GM12874 (cell line): Measurements from ENCODE around the gene B4GALT4.

Experiments
- TF ChIP-seq, protein P1 (sequence below): IDR thresholded peaks from 2 replicates; pipeline ENCODE4 v1.5.1; 2011; ENCODE audit warnings: low read depth, mild to moderate bottlenecking, control low read depth, low read length, moderate library complexity; ENCODE audit not compliant: insufficient read depth

The B4GALT4 gene

DNA sequence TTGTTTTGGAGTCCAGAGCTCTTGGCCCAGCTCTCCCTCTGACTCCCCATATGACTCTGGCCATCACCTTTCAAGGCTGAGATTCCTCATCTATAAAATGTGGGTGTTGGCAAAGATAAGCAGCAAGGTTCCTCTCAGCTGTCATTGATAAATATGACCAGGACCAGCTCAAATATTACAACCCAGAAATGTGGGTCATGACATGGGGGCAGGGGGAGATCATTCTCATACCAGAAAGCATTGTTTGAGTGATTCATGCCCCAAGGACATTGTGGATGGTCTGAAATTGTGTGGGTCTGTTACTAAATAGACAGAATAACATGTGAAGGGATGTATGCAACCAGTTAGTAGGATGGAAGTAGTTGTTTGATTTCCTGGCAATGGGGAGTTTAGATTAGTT, 53.4 kb downstream of the B4GALT4 start:
- TF ChIP-seq, protein P1, sequence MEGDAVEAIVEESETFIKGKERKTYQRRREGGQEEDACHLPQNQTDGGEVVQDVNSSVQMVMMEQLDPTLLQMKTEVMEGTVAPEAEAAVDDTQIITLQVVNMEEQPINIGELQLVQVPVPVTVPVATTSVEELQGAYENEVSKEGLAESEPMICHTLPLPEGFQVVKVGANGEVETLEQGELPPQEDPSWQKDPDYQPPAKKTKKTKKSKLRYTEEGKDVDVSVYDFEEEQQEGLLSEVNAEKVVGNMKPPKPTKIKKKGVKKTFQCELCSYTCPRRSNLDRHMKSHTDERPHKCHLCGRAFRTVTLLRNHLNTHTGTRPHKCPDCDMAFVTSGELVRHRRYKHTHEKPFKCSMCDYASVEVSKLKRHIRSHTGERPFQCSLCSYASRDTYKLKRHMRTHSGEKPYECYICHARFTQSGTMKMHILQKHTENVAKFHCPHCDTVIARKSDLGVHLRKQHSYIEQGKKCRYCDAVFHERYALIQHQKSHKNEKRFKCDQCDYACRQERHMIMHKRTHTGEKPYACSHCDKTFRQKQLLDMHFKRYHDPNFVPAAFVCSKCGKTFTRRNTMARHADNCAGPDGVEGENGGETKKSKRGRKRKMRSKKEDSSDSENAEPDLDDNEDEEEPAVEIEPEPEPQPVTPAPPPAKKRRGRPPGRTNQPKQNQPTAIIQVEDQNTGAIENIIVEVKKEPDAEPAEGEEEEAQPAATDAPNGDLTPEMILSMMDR: no peak

DNA sequence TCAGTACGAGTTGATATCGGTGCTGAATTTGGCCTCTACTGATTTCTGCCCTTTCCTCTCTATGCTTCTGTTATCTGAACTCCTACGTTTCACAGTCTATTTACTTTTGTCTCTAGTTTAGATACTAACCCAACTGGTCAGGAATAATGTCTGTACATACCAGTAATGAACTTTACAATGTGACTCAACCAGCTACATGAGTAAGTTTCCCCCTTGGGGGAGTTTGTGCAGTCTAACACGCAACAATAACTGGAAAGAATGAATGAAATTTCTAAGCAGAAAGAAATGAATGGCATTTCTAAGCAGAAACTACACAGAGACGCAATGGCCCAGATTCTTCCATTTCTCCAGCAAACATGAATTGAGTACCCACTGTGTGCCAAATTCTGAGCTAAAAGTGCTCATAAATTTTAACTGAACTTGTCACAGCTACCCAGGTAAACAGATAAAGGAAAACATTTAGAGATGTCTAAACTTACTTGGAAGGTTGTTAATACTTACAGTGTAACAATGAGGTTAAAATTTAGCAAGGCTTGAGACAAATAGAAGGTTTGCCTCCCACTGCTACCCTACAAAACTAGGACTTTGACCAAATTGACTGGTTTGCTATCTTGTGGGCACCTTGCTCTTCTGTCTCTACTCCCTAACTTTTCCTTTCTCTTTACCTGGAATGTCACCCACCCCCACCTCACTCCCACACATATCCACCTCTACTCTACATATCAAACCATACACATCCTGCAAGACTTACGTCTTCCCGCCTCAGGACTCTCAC, 55.7 kb downstream of the B4GALT4 start:
- TF ChIP-seq, protein P1: no peak

DNA sequence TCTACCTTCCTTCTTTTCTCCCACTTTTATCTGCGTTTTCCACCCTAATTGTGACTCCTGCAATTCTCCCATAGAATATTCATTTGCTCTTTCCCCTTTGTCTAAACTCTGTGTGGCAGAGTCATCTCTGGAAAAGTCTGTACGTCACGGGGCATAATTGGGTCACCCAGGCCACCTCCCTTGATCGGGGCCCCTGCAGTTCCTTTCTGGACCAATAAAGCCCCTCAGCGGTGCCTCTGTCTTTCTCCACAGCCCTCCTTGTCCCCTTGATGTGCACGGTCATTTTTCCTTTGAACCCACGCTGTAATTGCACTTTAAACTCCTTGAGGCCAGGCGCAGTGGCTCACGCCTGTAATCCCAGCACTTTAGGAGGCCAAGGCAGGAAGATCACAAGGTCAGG, 56.6 kb downstream of the B4GALT4 start:
- TF ChIP-seq, protein P1: no peak

DNA sequence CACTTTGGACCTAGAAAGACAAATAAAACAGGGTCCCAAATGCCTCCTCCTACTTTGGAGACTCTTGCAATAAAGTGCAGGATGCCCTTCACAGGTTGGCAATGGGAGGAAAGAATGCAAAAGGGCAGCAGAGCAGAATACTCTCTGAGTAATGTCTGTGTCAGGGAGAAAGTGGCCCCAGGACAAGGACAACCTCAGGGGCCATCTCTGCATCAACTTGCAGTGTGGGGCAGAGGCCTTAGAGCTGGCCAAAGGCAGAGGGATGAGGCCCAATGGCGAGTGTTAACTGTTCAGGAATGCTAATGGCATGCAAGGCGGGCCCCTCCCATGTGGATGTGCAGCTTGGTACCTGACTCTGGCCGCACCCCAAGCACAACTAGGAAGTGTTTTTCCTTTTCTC, 58.9 kb downstream of the B4GALT4 start:
- TF ChIP-seq, protein P1: no peak

DNA sequence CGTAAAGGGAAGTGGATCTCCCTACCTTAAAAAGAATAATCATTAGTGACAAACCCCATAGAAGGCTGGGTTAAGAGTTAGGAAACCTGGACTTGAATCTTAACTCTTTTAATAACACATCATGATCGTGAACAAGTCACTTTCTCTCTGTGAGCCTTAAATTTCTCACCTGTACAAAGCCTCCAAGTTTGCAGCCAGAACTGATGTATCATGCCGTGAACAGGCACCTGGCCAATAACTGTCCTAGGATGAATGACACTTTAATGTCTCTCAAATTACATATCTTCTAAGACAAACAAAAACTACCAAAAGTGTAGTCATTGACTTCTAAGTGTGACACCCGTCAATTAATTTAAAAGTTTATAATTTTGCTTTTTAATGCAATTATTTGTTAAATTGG, 63.4 kb downstream of the B4GALT4 start:
- TF ChIP-seq, protein P1: no peak

DNA sequence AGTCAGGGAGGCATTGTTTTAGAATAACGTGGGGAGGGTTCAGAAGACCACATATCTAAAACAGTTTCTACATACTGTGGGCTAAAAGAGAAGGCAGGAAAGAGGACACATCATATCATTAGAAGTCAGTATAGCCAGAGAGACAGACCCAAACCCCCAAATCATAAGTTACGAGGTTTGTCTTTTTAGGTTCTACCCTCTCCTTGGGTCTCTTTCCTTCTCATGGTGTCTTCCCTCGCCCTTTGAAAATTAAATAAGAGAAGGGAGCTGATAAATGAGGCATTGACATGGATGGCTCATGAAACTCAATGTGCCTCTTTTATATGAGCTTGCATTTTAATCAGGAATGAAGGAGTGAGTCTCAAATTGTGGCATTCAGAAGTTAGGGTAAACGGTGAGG, 63.9 kb downstream of the B4GALT4 start:
- TF ChIP-seq, protein P1: no peak

DNA sequence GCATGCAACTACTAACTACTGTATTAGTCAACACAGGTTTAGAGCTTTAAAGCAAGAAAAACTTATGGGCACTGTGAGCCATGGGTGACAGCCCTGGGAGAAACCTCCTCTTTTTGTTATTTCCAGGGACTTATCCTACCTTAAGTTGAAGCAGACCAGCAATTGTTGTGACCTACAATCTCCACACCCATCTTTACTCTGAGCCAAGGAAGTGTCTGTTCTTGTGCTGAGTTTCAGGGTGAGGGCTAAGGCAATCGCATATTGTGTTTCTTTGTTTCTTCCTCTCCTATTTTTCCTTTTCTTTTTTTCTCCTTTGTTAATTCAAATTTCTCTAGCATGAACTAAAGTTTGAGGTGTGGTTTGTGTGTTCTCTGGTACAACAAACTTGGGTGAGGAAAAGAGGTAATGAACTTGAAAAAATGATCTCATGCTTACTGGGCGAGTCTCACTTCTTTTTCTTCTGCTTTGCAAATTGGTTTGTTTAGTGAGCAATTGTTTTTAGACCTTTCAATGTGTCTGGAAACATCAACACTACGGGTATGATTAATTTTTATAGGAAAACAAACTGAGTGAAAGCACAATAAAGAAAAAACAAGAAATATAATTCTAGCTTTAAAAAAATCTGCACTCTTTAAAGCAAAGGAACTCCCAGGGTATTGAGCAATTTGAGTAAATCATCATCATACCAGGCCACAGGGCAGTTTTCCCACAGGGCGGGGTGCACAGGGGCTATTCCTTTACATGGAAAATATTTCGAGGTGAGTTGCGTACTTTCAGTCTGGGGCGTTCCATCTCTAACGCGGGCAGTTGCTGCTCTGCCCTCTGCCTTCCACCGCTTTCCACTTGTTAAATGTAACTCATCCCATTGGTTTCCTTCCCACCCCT, 64.6 kb downstream of the B4GALT4 start:
- TF ChIP-seq, protein P1: no peak
